Neuronal stem cell (in vitro differentiated cells): Measurements from ENCODE around the gene NFIX.

Experiments used
- DNase-seq: peaks from one replicate; pipeline ENCODE4 v3.0.0-alpha.2; 2013; ENCODE audit warnings: low spot score
- H2AFZ ChIP-seq: one replicate; pipeline ENCODE4 v1.6.1; 2013; ENCODE audit warnings: mild to moderate bottlenecking, low read length, inconsistent platforms
- H2AK5ac ChIP-seq: 2 replicates; pipeline ENCODE4 v1.6.1; 2013; ENCODE audit warnings: low read depth, mild to moderate bottlenecking, inconsistent platforms, low read length, moderate library complexity, mixed read lengths
- H2BK120ac ChIP-seq: 2 replicates; pipeline ENCODE4 v1.6.1; 2013; ENCODE audit warnings: low read depth, mild to moderate bottlenecking, inconsistent platforms, low read length, moderate library complexity, mixed read lengths
- H2BK12ac ChIP-seq: one replicate; pipeline ENCODE4 v1.6.1; 2013; ENCODE audit warnings: low read length, inconsistent platforms
- H2BK15ac ChIP-seq: 2 replicates; pipeline ENCODE4 v1.6.1; 2013; ENCODE audit warnings: mild to moderate bottlenecking, low read length, inconsistent platforms, mixed read lengths
- H2BK5ac ChIP-seq: one replicate; pipeline ENCODE4 v1.6.1; 2013; ENCODE audit warnings: inconsistent platforms, mild to moderate bottlenecking, low read length, moderate library complexity
- H3K14ac ChIP-seq: one replicate; pipeline ENCODE4 v1.6.1; 2013; ENCODE audit warnings: low read length, inconsistent platforms
- H3K18ac ChIP-seq: 2 replicates; pipeline ENCODE4 v1.6.1; 2013; ENCODE audit warnings: low read length, inconsistent platforms
- H3K23ac ChIP-seq: 2 replicates; pipeline ENCODE4 v1.6.1; 2013; ENCODE audit warnings: low read depth, mild to moderate bottlenecking, mixed read lengths, low read length, inconsistent platforms; ENCODE audit not compliant: poor library complexity
- H3K27ac ChIP-seq: replicated peaks from 3 replicates; pipeline ENCODE4 v1.5.1; 2013; ENCODE audit warnings: low read length, inconsistent platforms
- H3K27me3 ChIP-seq, 3 experiments: 2 replicates each; pipeline ENCODE4 v1.6.1; 2013; ENCODE audit warnings: low read length in 3 of 3, mild to moderate bottlenecking in 2 of 3, inconsistent platforms in 1 of 3, low read depth in 1 of 3, mixed read lengths in 1 of 3, moderate library complexity in 1 of 3; ENCODE audit not compliant: control insufficient read depth in 3 of 3, insufficient read depth in 3 of 3
- H3K36me3 ChIP-seq, 2 donors: replicated peaks in 1 of 2; 2 replicates each; pipeline ENCODE4 v1.6.1; 2013; ENCODE audit warnings: low read length in 2 of 2; ENCODE audit not compliant: control insufficient read depth in 2 of 2, insufficient read depth in 2 of 2
- H3K4ac ChIP-seq: 2 replicates; pipeline ENCODE4 v1.6.1; 2013; ENCODE audit warnings: inconsistent platforms, mild to moderate bottlenecking, low read length, moderate library complexity
- H3K4me1 ChIP-seq, 2 donors: 1 replicate in 1 of 2; 2 replicates in 1 of 2; pipeline ENCODE4 v1.6.1; 2013; ENCODE audit warnings: low read length in 2 of 2, low read depth in 1 of 2; ENCODE audit not compliant: control insufficient read depth in 2 of 2, insufficient read depth in 1 of 2
- H3K4me2 ChIP-seq: one replicate; pipeline ENCODE4 v1.6.1; 2013; ENCODE audit warnings: mild to moderate bottlenecking, low read length, inconsistent platforms; ENCODE audit not compliant: insufficient read depth, poor library complexity, severe bottlenecking
- H3K4me3 ChIP-seq, 2 donors: 2 replicates each; pipeline ENCODE4 v1.5.1; 2013; ENCODE audit warnings: low read length in 2 of 2, mild to moderate bottlenecking in 2 of 2, inconsistent platforms in 1 of 2, moderate library complexity in 1 of 2
- H3K79me1 ChIP-seq: one replicate; pipeline ENCODE4 v1.6.1; 2013; ENCODE audit warnings: low read depth, mild to moderate bottlenecking, inconsistent platforms, low read length, moderate library complexity
- H3K9ac ChIP-seq: one replicate; pipeline ENCODE4 v1.6.1; 2013; ENCODE audit warnings: mild to moderate bottlenecking, low read depth, low read length, inconsistent platforms; ENCODE audit not compliant: poor library complexity
- H3K9me3 ChIP-seq, 2 donors: replicated peaks in 1 of 2; 2 replicates each; pipeline versions ENCODE3 to v1.6.1; 2013; ENCODE audit warnings: low read length in 2 of 2, mild to moderate bottlenecking in 2 of 2, inconsistent platforms in 1 of 2, low read depth in 1 of 2, mixed read lengths in 1 of 2, moderate library complexity in 1 of 2; ENCODE audit not compliant: control insufficient read depth in 2 of 2, insufficient read depth in 1 of 2
- H4K8ac ChIP-seq: one replicate; pipeline ENCODE4 v1.6.1; 2013; ENCODE audit warnings: low read depth, mild to moderate bottlenecking, inconsistent platforms, low read length, moderate library complexity
- H4K91ac ChIP-seq: one replicate; pipeline ENCODE4 v1.6.1; 2013; ENCODE audit warnings: low read length, low read depth, mild to moderate bottlenecking, inconsistent platforms; ENCODE audit not compliant: poor library complexity
- WGBS, 2 donors: extraction: QIAGEN DNeasy Blood & Tissue Kit; methylation state at CpG; one replicate each; pipeline ENCODE4 v1.1.7; 2013; ENCODE audit warnings: missing lambda C conversion rate in 2 of 2, mixed read lengths in 1 of 2; ENCODE audit not compliant: insufficient read length in 2 of 2, insufficient replicate concordance in 1 of 2; ENCODE audit errors: extremely low coverage in 2 of 2; 5-methylcytosine and 5-hydroxymethylcytosine counted together

The NFIX gene

GRCh38 chr19:13078897-13079541 lies 83.7 kb downstream of the NFIX start:
- Histone ChIP-seq H2BK15ac (peak overlapping the region; percentile 76), H3K27ac (no peak overlapping the region), H3K18ac (peak overlapping the region; percentile 72), H2BK12ac (peak overlapping the region; percentile 26), H3K79me1 (no peaks in the 10 kb centered on the region), H2AFZ (no peak overlapping the region), H2AK5ac (peak overlapping the region; percentile 82), H2BK5ac (no peak overlapping the region), H3K36me3 (no peaks in the 10 kb centered on the region), H3K9me3 (no peaks in the 10 kb centered on the region), H3K4ac (no peak overlapping the region), H3K27me3 (peaks cover 0 to 91% (median 2%) of the 10 kb centered on the region in 3 experiments), H3K9ac (peak overlapping the region; percentile 52), H2BK120ac (peak overlapping the region; percentile 97), H3K4me2 (no peak overlapping the region), H4K91ac (no peak overlapping the region), H3K4me1 (peaks cover 7 to 17% of the 10 kb centered on the region in 2 donors), H4K8ac (no peak overlapping the region), H3K23ac (no peak overlapping the region), H3K14ac (no peak overlapping the region), H3K4me3 (no peak overlapping the region)
- DNase-seq, result no peak
- WGBS, 2 donors, result no CpG with 5 or more reads among the region's 12 CpGs

- H4K8ac ChIP-seq, result no peak overlapping the region
- peak overlapping the region; percentile 76 for H2BK15ac ChIP-seq
- no peak overlapping the region for H3K23ac ChIP-seq
- no peaks in the 10 kb centered on the region for H3K79me1 ChIP-seq
- peaks cover 7 to 17% of the 10 kb centered on the region in 2 donors for H3K4me1 ChIP-seq
- H3K27me3 ChIP-seq, result peaks cover 0 to 92% (median 2%) of the 10 kb centered on the region in 3 experiments
- no peak overlapping the region for H3K4me3 ChIP-seq
- H3K18ac ChIP-seq, result peak overlapping the region; percentile 45
- H3K36me3 ChIP-seq, result no peaks in the 10 kb centered on the region
- no peak overlapping the region for H2BK5ac ChIP-seq
- H3K4me2 ChIP-seq, result no peak overlapping the region
- no peak overlapping the region for H3K14ac ChIP-seq
- H3K4ac ChIP-seq, result no peak overlapping the region
- no peak overlapping the region for H2BK12ac ChIP-seq
- H3K27ac ChIP-seq, result no peak overlapping the region
- H3K9ac ChIP-seq, result no peak overlapping the region
- no peak for DNase-seq
- no peak overlapping the region for H2AFZ ChIP-seq
- H2BK120ac ChIP-seq, result no peak overlapping the region
- no CpG with 5 or more reads among the region's 16 CpGs for WGBS, 2 donors
- H2AK5ac ChIP-seq, result peak overlapping the region; percentile 82
- H4K91ac ChIP-seq, result no peak overlapping the region
- no peaks in the 10 kb centered on the region for H3K9me3 ChIP-seq
Observed at GRCh38 chr19:13079542-13079986, 84.3 kb downstream of the NFIX start.

- H3K27me3 ChIP-seq, result peaks cover 0 to 93% (median 0%) of the 10 kb centered on the region in 3 experiments
- no CpG with 5 or more reads among the region's 14 CpGs for WGBS, 2 donors
- H3K36me3 ChIP-seq, result no peaks in the 10 kb centered on the region
Observed at GRCh38 chr19:13082192-13083007, 87.1 kb downstream of the NFIX start.

GRCh38 chr19:13083008-13083404 lies 87.7 kb downstream of the NFIX start:
- Histone ChIP-seq H3K9me3 (no peaks in the 10 kb centered on the region), H3K9ac (peak overlapping the region; percentile 47), H4K8ac (no peak overlapping the region), H3K36me3 (no peaks in the 10 kb centered on the region), H2AFZ (peak overlapping the region; percentile 30), H3K18ac (no peak overlapping the region), H2AK5ac (peak overlapping the region; percentile 3), H2BK120ac (no peak overlapping the region), H3K14ac (peak overlapping the region; percentile 48), H2BK15ac (peak overlapping the region; percentile 28), H3K23ac (no peak overlapping the region), H3K4ac (no peak overlapping the region), H3K4me3 (no peak overlapping the region), H2BK5ac (peak overlapping the region; percentile 6), H3K27me3 (peaks cover 0 to 92% (median 0%) of the 10 kb centered on the region in 3 experiments), H3K27ac (no peak overlapping the region), H3K4me2 (no peak overlapping the region), H3K79me1 (no peaks in the 10 kb centered on the region), H2BK12ac (peak overlapping the region; percentile 8), H3K4me1 (peaks cover 7 to 13% of the 10 kb centered on the region in 2 donors), H4K91ac (no peak overlapping the region)
- DNase-seq, result no peak
- no CpG with 5 or more reads among the region's 7 CpGs for WGBS, 2 donors

More at GRCh38 chr19:13082192-13083007, 87.1 kb downstream of the NFIX start:
- no peak overlapping the region for H2BK120ac ChIP-seq
- H2AFZ ChIP-seq, result peak overlapping the region; percentile 30
- no peak overlapping the region for H3K23ac ChIP-seq
- no peak overlapping the region for H2AK5ac ChIP-seq
- H3K4ac ChIP-seq, result no peak overlapping the region
- no peak overlapping the region for H3K4me3 ChIP-seq
- peak overlapping the region; percentile 47 for H3K9ac ChIP-seq
- H4K8ac ChIP-seq, result no peak overlapping the region
- H3K27ac ChIP-seq, result no peak overlapping the region
- H2BK12ac ChIP-seq, result peak overlapping the region; percentile 8
- no peak overlapping the region for H2BK5ac ChIP-seq
- no peak overlapping the region for H3K4me2 ChIP-seq
- H2BK15ac ChIP-seq, result peak overlapping the region; percentile 28
- no peaks in the 10 kb centered on the region for H3K79me1 ChIP-seq
- H3K4me1 ChIP-seq, result peaks cover 7 to 13% of the 10 kb centered on the region in 2 donors
- no peaks in the 10 kb centered on the region for H3K9me3 ChIP-seq
- no peak overlapping the region for H3K18ac ChIP-seq
- H4K91ac ChIP-seq, result no peak overlapping the region
- DNase-seq, result no peak
- no peak overlapping the region for H3K14ac ChIP-seq
